HG03520 (cell line): ENCODE results near the gene RAB3GAP2.
"Not testable (repeated sequence)": the region's sequence is repeated elsewhere in the genome, so short reads cannot be mapped to it uniquely, and the experiment has no call there.

Source experiments
- ATAC-seq: cut with Tn5 transposase; IDR thresholded peaks from one replicate; pipeline ENCODE4 v1.9.1; 2021; ENCODE audit warnings: mild to moderate bottlenecking, moderate library complexity; ENCODE audit not compliant: unreplicated experiment

The RAB3GAP2 gene

GRCh38 chr1:220239966-220240365 is 32.3 kb downstream of the RAB3GAP2 start:
- no peak for ATAC-seq

- no peak for ATAC-seq
Measured at GRCh38 chr1:220239213-220239612, 33.0 kb downstream of the RAB3GAP2 start.

GRCh38 chr1:220236278-220236677 is 36.0 kb downstream of the RAB3GAP2 start:
- ATAC-seq = not testable (repeated sequence)

GRCh38 chr1:220235462-220235861 is 36.8 kb downstream of the RAB3GAP2 start:
- no peak for ATAC-seq

GRCh38 chr1:220233927-220234326 is 38.3 kb downstream of the RAB3GAP2 start:
- ATAC-seq = no peak

GRCh38 chr1:220229771-220230170 is 42.5 kb downstream of the RAB3GAP2 start:
- no peak for ATAC-seq

GRCh38 chr1:220227393-220227792 is 44.9 kb downstream of the RAB3GAP2 start:
- ATAC-seq = no peak

- no peak for ATAC-seq
Measured at GRCh38 chr1:220226752-220227151, 45.5 kb downstream of the RAB3GAP2 start.

GRCh38 chr1:220225957-220226356 is 46.3 kb downstream of the RAB3GAP2 start:
- ATAC-seq = no peak

- no peak for ATAC-seq
Measured at GRCh38 chr1:220224611-220225124, 47.6 kb downstream of the RAB3GAP2 start.

- no peak for ATAC-seq
Measured at GRCh38 chr1:220224033-220224432, 48.2 kb downstream of the RAB3GAP2 start.

- ATAC-seq = peak; percentile 26
Measured at GRCh38 chr1:220222939-220223338, 49.3 kb downstream of the RAB3GAP2 start.

- ATAC-seq = no peak
Measured at GRCh38 chr1:220221670-220222069, 50.6 kb downstream of the RAB3GAP2 start.

- ATAC-seq = no peak
Measured at GRCh38 chr1:220221269-220221668, 51.0 kb downstream of the RAB3GAP2 start.

GRCh38 chr1:220220699-220221040 is 51.6 kb downstream of the RAB3GAP2 start:
- ATAC-seq = peak; percentile 13

- ATAC-seq = peak; percentile 35
Measured at GRCh38 chr1:220219865-220220698, 52.2 kb downstream of the RAB3GAP2 start.

- ATAC-seq = no peak
Measured at GRCh38 chr1:220219136-220219442, 53.2 kb downstream of the RAB3GAP2 start.

- ATAC-seq = peak; percentile 44
Measured at GRCh38 chr1:220218397-220219135, 53.7 kb downstream of the RAB3GAP2 start.

- ATAC-seq = no peak
Measured at GRCh38 chr1:220217383-220217988, 54.8 kb downstream of the RAB3GAP2 start.

- ATAC-seq = no peak
Measured at GRCh38 chr1:220213382-220213983, 58.8 kb downstream of the RAB3GAP2 start.

- ATAC-seq = no peak
Measured at GRCh38 chr1:220207411-220207810, 64.8 kb downstream of the RAB3GAP2 start.
